LNCaP clone FGC (cell line): ENCODE results near the gene SCN5A.

Source experiments
- DNase-seq: peaks from one replicate; pipeline ENCODE4 v3.0.0-alpha.2; 2011; ENCODE audit warnings: low read depth
- H3K4me3 ChIP-seq: 2 replicates; pipeline ENCODE4 v1.5.1; 2011; ENCODE audit warnings: mild to moderate bottlenecking, low read depth, low read length, control low read depth
- CTCF ChIP-seq: IDR thresholded peaks from 2 replicates; pipeline ENCODE4 v1.5.1; 2012; ENCODE audit warnings: mild to moderate bottlenecking; ENCODE audit not compliant: control insufficient read depth, insufficient read depth; ENCODE audit errors: extremely low read depth

The SCN5A gene

GRCh38 chr3:38545550-38545949 lies 103.9 kb downstream of the SCN5A start:
- DNase-seq: no peak
- no peak overlapping the region for H3K4me3 ChIP-seq
- TF ChIP-seq CTCF: no peak

- no peak for DNase-seq
- H3K4me3 ChIP-seq: no peak overlapping the region
- no peak for TF ChIP-seq CTCF
These were observed 104.6 kb downstream of the SCN5A start for GRCh38 chr3:38544926-38545325.

- H3K4me3 ChIP-seq: no peak overlapping the region
- DNase-seq: no peak
- TF ChIP-seq CTCF: no peak
These were observed 105.9 kb downstream of the SCN5A start for GRCh38 chr3:38543586-38543985.

- DNase-seq: no peak
- no peak overlapping the region for H3K4me3 ChIP-seq
- no peak for TF ChIP-seq CTCF
These were observed 106.8 kb downstream of the SCN5A start for GRCh38 chr3:38542401-38543298.

- TF ChIP-seq CTCF: no peak
- no peak overlapping the region for H3K4me3 ChIP-seq
- no peak for DNase-seq
These were observed 107.7 kb downstream of the SCN5A start for GRCh38 chr3:38541806-38542205.

- H3K4me3 ChIP-seq: no peak overlapping the region
- no peak for TF ChIP-seq CTCF
- no peak for DNase-seq
These were observed 110.6 kb downstream of the SCN5A start for GRCh38 chr3:38538773-38539353.
